HG03108 (cell line): ENCODE measurements around the gene PCYT1A.
A peak's percentile ranks its signal among the peaks of the same experiment; 100 is the strongest.
"Not testable (repeated sequence)": the region's sequence is repeated elsewhere in the genome, so short reads cannot be mapped to it uniquely, and the experiment has no call there.

Experiments
- ATAC-seq: cut with Tn5 transposase; IDR thresholded peaks from one replicate; pipeline ENCODE4 v1.9.1; 2021; ENCODE audit warnings: moderate library complexity; ENCODE audit not compliant: unreplicated experiment

The PCYT1A gene

GRCh38 chr3:196288141-196288460 is 575 bp upstream of the PCYT1A start:
- peak; percentile 9 for ATAC-seq

DNA sequence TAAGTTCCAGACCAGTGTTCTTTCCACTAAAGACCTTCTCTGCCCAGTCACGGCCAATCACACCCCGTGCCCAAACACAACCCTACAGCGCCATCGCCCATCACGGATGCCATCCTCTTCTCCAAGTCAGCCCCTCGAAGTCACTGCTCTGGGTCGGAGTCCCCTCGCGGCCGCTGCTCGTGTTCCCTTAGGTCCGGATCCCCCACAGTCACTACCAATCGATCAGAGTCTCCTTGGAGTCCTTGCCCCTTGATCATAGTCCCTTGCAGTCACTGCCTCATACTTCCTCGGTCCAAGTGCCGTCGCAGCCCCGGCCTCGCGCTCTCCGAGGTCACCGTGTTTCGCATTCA is 461 bp downstream of the PCYT1A start:
- peak; percentile 11 for ATAC-seq

DNA sequence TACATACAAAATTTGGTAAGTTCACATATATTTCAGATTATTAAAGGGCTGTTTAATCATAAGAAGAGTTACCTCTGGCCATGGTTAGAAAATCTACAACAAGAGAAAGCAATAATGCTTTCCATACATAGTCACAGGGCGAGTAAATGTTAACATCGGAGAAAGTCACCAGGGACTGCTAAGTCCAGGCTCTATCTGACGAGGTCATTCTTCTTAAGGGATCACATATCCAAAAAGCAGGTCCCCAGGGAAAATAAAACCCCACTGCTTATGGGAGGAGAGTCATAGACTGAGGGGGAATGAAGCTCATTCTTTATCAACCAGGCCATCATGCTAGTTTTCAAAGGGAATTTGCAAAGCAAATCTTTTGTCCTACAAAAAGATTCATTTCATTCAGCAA is 3.1 kb downstream of the PCYT1A start:
- ATAC-seq = no peak

DNA sequence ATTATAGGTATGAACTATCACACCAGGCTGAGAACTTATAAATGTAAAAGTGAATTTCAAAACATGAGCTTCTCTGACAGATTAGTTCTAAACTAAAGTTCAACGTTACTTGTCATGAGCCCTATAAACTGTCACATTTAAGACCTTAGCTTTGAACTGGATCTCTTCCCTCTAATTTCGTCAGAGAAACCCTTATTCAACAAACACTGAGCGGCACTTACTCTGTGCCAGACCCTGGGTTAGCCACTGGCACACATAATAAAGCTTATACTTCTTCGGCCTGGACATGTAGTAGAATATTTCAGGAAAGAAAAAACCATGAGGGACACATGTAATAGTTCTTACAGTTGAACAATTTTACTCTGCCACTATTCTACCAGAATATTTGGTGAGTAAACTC is 5.6 kb downstream of the PCYT1A start:
- no peak for ATAC-seq

GRCh38 chr3:196280689-196281440 is 6.7 kb downstream of the PCYT1A start:
- ATAC-seq = peak; percentile 73

- ATAC-seq = no peak
These were observed 12.4 kb downstream of the PCYT1A start for GRCh38 chr3:196275126-196275525.

DNA sequence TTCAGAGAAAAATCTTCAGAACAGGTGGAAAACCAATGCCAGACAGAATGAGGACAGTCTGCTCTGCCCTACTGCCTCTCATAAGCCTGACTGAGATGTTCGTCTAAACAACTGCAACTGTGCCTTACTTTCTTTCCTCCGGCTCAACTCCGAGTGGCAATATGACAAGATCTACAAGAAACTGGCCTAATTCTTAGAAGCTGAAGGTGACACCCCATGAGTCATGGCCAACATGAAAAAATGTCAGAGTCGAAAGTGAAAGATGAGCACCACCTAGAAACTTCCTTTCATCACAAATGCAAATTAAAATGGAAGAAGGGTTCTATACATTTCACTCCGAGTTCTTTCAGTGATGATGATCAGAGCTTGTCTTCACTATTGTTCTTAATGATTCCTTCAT is 12.9 kb downstream of the PCYT1A start:
- ATAC-seq = peak; percentile 81

- no peak for ATAC-seq
These were observed 13.9 kb downstream of the PCYT1A start for GRCh38 chr3:196273655-196274054.

- ATAC-seq = no peak
These were observed 14.7 kb downstream of the PCYT1A start for GRCh38 chr3:196272826-196273225.

- ATAC-seq = no peak
These were observed 17.0 kb downstream of the PCYT1A start for GRCh38 chr3:196270499-196270898.

DNA sequence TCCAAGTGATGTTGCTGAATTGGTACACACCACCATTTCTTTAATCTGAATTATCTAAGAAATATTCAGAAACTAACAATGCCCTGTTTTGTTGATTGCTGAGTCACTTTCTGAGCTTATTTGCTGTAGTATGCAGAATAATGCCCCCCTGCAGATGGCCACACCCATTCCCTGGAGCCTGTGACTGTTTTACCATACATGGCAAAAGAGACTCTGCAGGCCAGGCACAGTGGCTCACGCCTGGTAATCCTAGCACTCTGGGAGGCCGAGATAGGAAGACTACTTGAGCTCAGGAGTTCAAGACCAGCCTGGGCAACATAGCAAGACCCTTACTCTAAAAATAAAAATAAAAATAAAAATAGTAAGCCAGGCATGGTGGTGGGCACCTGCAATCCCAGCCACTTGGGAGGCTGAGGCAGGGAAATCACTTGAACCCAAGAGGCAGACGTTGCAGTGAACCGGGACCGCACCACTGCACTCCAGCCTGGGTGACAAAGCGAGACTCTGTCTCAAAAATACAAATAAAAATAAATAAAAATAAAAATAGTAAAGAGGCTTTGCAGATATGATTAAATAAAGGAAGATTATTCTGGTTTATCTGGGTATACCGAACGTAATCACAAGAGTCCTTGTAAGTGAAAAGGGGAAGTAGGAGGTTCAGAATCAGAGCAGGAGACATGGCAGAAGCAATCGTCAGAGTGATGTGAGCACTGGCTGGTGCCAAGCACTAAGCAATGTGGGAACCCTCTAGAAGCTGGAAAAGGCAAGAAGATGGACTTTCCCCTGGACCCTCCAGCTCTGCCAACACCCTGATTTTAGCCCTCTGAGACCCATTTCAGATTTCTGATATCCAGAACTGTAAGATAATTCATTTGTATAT is 19.0 kb downstream of the PCYT1A start:
- no peak for ATAC-seq

DNA sequence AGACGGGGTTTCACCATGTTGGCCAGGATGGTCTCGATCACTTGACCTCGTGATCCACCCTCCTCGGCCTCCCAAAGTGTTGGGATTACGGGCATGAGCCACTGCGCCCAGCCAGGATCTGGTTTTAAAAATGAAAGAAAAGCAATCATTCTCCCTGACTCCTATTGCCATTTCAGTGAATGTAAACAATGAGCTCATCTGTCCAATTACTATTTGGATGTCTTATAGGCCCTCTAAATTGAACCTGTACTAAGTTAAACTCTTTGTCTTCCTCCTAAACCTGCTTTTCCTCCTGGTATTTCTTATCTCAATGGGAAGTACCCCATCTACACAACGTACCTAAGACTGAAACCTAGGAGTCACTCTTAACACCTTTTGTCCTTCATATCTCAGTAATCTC is 23.7 kb downstream of the PCYT1A start:
- no peak for ATAC-seq

GRCh38 chr3:196260784-196261183 is 26.7 kb downstream of the PCYT1A start:
- ATAC-seq = no peak

GRCh38 chr3:196255776-196256175 is 31.8 kb downstream of the PCYT1A start:
- ATAC-seq = no peak

- no peak for ATAC-seq
These were observed 32.9 kb downstream of the PCYT1A start for GRCh38 chr3:196254376-196255283.

- ATAC-seq = no peak
These were observed 35.6 kb downstream of the PCYT1A start for GRCh38 chr3:196251918-196252317.

GRCh38 chr3:196246612-196247308 is 40.8 kb downstream of the PCYT1A start:
- no peak for ATAC-seq

DNA sequence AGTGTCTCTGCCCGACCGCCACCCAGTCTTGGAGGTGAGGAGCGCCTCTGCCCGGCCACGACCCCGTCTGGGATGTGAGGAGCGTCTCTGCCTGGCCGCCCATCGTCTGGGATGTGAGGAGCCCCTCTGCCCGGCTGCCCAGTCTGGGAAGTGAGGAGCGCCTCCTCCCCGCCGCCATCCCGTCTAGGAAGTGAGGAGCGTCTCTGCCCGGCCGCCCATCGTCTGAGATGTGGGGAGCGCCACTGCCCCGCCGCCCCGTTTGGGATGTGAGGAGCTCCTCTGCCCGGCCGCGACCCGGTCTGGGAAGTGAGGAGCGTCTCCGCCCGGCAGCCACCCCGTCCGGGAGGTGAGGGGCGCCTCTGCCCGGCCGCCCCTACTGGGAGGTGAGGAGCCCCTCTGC is 43.4 kb downstream of the PCYT1A start:
- not testable (repeated sequence) for ATAC-seq

DNA sequence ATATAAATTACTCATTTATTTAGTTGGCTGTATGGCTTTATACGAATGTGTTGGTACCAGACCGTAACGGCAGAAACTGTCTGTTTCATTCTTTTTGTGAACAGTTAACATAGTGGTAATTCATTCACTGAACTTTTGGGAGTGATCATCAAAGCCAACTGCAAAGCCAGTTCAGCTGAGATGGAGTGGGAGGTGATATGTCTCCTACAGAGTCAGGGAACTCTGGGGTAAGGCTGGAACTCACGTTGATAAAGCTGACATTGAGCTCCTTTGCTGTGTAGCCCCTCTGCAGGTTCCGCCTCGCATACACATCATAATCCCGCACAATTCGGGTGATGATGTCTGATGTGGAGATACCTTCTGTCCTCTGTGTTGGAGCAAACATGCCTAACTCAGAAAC is 45.8 kb downstream of the PCYT1A start:
- no peak for ATAC-seq

DNA sequence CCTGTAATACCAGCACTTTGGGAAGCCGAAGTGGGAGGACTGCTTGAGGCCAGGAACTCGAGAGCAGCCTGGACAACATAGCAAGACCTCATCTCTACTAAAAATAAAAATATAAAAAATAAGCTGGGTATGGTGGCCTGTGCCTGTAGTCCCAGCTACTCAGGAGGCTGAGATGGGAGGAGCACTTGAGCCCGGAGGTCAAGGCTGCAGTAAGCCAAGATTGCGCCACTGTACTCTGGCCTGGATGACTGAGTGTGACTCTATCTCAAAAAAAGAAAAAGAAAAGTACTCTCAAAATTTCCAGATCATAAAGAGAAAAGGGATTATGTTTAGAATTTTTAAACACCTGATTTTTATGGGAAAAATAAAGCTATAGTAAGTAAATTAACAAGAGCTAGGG is 47.1 kb downstream of the PCYT1A start:
- ATAC-seq = no peak
